Measurements from ENCODE around the gene TDRD3.

DNA sequence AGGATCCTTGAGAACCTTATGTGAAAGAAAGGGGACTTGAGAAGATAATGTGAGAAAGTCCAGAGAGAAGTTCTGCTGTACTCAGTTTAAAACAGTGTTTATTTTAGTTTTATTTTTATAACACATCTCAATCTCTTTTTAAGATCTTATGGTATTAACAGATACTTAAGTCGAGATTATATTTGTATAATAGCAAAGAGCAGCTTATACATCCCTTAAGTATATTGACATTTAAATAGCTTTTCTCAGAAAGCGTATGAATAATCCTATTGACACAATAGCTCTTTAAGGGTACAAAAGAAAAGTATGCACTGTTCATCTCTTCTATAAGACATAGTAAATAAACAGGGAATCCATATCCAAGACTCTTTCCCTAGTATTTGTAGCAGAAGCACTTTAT, 42.2 kb downstream of the TDRD3 start:
- TF ChIP-seq EZH2 (IDR thresholded peaks at IDR 0.05; ENCODE audit: low read length, missing control alignments) (no peak), CTCF (conservative IDR thresholded peaks at IDR 0.05 in 1 of 2, IDR thresholded peaks at IDR 0.05 in 1 of 2; ENCODE audit: low read depth in 1 of 2, low read length in 2 of 2) (no peak)

Data from fibroblast of lung (primary cell).